Nephron (organoid): ENCODE results near the gene PNPLA1.

Experiments used
- H3K27ac Mint-ChIP-seq, 3 experiments: 2 replicates each; pipeline ENCODE4 v1.8.0; 2020; ENCODE audit warnings: mixed read lengths in 3 of 3, mild to moderate bottlenecking in 2 of 3, moderate library complexity in 1 of 3
- H3K27me3 Mint-ChIP-seq: 2 replicates; pipeline ENCODE4 v1.8.0; 2021; ENCODE audit warnings: low read depth, mild to moderate bottlenecking, moderate library complexity, mixed read lengths
- H3K36me3 Mint-ChIP-seq: 2 replicates; pipeline ENCODE4 v1.8.0; 2020; ENCODE audit warnings: low read depth, mixed read lengths
- H3K4me1 Mint-ChIP-seq: 2 replicates; pipeline ENCODE4 v1.8.0; 2020; ENCODE audit warnings: mixed read lengths
- H3K4me3 Mint-ChIP-seq, 3 experiments: 2 replicates each; pipeline ENCODE4 v1.8.0; 2020; ENCODE audit warnings: mild to moderate bottlenecking in 3 of 3, mixed read lengths in 3 of 3, moderate library complexity in 2 of 3
- H3K9me3 Mint-ChIP-seq: 2 replicates; pipeline ENCODE4 v1.8.0; 2020; ENCODE audit warnings: mixed read lengths
- CTCF ChIP-seq, 3 experiments: fragments of 200-600 bp; sonication (generic); IDR thresholded peaks; one replicate each; pipeline ENCODE4 v1.5.0; 2021; ENCODE audit warnings: antibody characterized with exemption in 3 of 3; ENCODE audit not compliant: unreplicated experiment in 3 of 3

Gene PNPLA1

GRCh38 chr6:36343109-36343680, 73.3 kb downstream of the PNPLA1 start:
- no peak for TF ChIP-seq CTCF (IDR thresholded peaks at IDR 0.05; ENCODE audit: unreplicated experiment in 3 of 3)
- Mint-ChIP-seq H3K4me3 (no peak overlapping the region), H3K27ac (no peak overlapping the region), H3K36me3 (no peaks in the 10 kb centered on the region), H3K4me1 (peaks cover 33% of the 10 kb centered on the region), H3K27me3 (peaks cover 40% of the 10 kb centered on the region), H3K9me3 (no peaks in the 10 kb centered on the region)

- Mint-ChIP-seq H3K27me3 (peaks cover 20% of the 10 kb centered on the region), H3K27ac (peak overlapping the region in 1 of 3 experiments; percentile 85), H3K9me3 (no peaks in the 10 kb centered on the region), H3K4me1 (peaks cover 24% of the 10 kb centered on the region), H3K4me3 (no peak overlapping the region), H3K36me3 (no peaks in the 10 kb centered on the region)
- no peak for TF ChIP-seq CTCF (IDR thresholded peaks at IDR 0.05; ENCODE audit: unreplicated experiment in 3 of 3)
These were observed 76.0 kb downstream of the PNPLA1 start for GRCh38 chr6:36345681-36346466.

GRCh38 chr6:36346486-36347273, 76.8 kb downstream of the PNPLA1 start:
- Mint-ChIP-seq H3K27me3 (peaks cover 18% of the 10 kb centered on the region), H3K4me1 (peaks cover 30% of the 10 kb centered on the region), H3K27ac (peak overlapping the region in 1 of 3 experiments; percentile 85), H3K9me3 (no peaks in the 10 kb centered on the region), H3K4me3 (no peak overlapping the region), H3K36me3 (no peaks in the 10 kb centered on the region)
- no peak for TF ChIP-seq CTCF (IDR thresholded peaks at IDR 0.05; ENCODE audit: unreplicated experiment in 3 of 3)

GRCh38 chr6:36347621-36348020, 77.8 kb downstream of the PNPLA1 start:
- Mint-ChIP-seq H3K9me3 (no peaks in the 10 kb centered on the region), H3K27me3 (peaks cover 12% of the 10 kb centered on the region), H3K4me1 (peaks cover 31% of the 10 kb centered on the region), H3K36me3 (no peaks in the 10 kb centered on the region), H3K27ac (no peak overlapping the region), H3K4me3 (no peak overlapping the region)
- TF ChIP-seq CTCF (IDR thresholded peaks at IDR 0.05; ENCODE audit: unreplicated experiment in 3 of 3): no peak

GRCh38 chr6:36349240-36349639, 79.4 kb downstream of the PNPLA1 start:
- peaks cover 37% of the 10 kb centered on the region for H3K4me1 Mint-ChIP-seq
- no peak overlapping the region for H3K4me3 Mint-ChIP-seq
- TF ChIP-seq CTCF (IDR thresholded peaks at IDR 0.05; ENCODE audit: unreplicated experiment in 3 of 3): no peak
- H3K27ac Mint-ChIP-seq: peak overlapping the region in 1 of 3 experiments; percentile 95
- peaks cover 7% of the 10 kb centered on the region for H3K9me3 Mint-ChIP-seq
- H3K36me3 Mint-ChIP-seq: peaks cover 4% of the 10 kb centered on the region
- H3K27me3 Mint-ChIP-seq: peaks cover 12% of the 10 kb centered on the region
